H9 (cell line): ENCODE measurements around the gene CAVIN1. TPM values are rescaled to one million over a fixed set of nuclear protein-coding genes. Genes with fewer than 3 reads are reported as not detected.

Experiments used
- DNase-seq: peaks from one replicate; pipeline ENCODE4 v3.0.0-alpha.2; 2017
- H2AFZ ChIP-seq: one replicate; pipeline ENCODE4 v1.6.1; 2013; ENCODE audit warnings: mild to moderate bottlenecking, low read length, control low read depth, moderate library complexity
- H2AK5ac ChIP-seq: 2 replicates; pipeline ENCODE4 v1.6.1; 2013; ENCODE audit warnings: low read length, control low read depth, mixed read lengths; ENCODE audit not compliant: insufficient read length
- H2BK120ac ChIP-seq: one replicate; pipeline ENCODE4 v1.6.1; 2013; ENCODE audit warnings: low read depth, mild to moderate bottlenecking, low read length, control low read depth, inconsistent platforms; ENCODE audit not compliant: poor library complexity, severe bottlenecking
- H2BK12ac ChIP-seq: 2 replicates; pipeline ENCODE4 v1.6.1; 2013; ENCODE audit warnings: low read length, control low read depth, mixed read lengths, low read depth; ENCODE audit not compliant: insufficient read length
- H2BK15ac ChIP-seq: 2 replicates; pipeline ENCODE4 v1.6.1; 2013; ENCODE audit warnings: low read depth, low read length, control low read depth
- H2BK20ac ChIP-seq: one replicate; pipeline ENCODE4 v1.6.1; 2013; ENCODE audit warnings: low read depth, mild to moderate bottlenecking, low read length, control low read depth, inconsistent platforms; ENCODE audit not compliant: poor library complexity, severe bottlenecking
- H2BK5ac ChIP-seq: 2 replicates; pipeline ENCODE4 v1.6.1; 2013; ENCODE audit warnings: low read length, control low read depth, mixed read lengths; ENCODE audit not compliant: insufficient read length
- H3K14ac ChIP-seq: 2 replicates; pipeline ENCODE4 v1.6.1; 2013; ENCODE audit warnings: low read length, control low read depth; ENCODE audit not compliant: insufficient read depth
- H3K18ac ChIP-seq: 2 replicates; pipeline ENCODE4 v1.6.1; 2013; ENCODE audit warnings: low read depth, mild to moderate bottlenecking, mixed read lengths, low read length, control low read depth; ENCODE audit not compliant: insufficient read length
- H3K23ac ChIP-seq: 2 replicates; pipeline ENCODE4 v1.6.1; 2013; ENCODE audit warnings: low read length, control low read depth, mixed read lengths, low read depth; ENCODE audit not compliant: insufficient read length
- H3K23me2 ChIP-seq: 2 replicates; pipeline ENCODE4 v1.6.1; 2013; ENCODE audit warnings: low read depth, mild to moderate bottlenecking, mixed read lengths, low read length, control low read depth; ENCODE audit not compliant: insufficient read length, poor library complexity, severe bottlenecking
- H3K27ac ChIP-seq: 2 replicates; pipeline ENCODE4 v1.5.1; 2013; ENCODE audit warnings: low read length, control low read depth, mixed read lengths, low read depth; ENCODE audit not compliant: insufficient read length
- H3K27me3 ChIP-seq: 2 replicates; pipeline ENCODE4 v1.6.1; 2013; ENCODE audit warnings: low read length, control low read depth, inconsistent platforms; ENCODE audit not compliant: insufficient read depth
- H3K4ac ChIP-seq: 2 replicates; pipeline ENCODE4 v1.6.1; 2013; ENCODE audit warnings: low read depth, mild to moderate bottlenecking, control low read depth, inconsistent platforms, low read length, moderate library complexity
- H3K4me1 ChIP-seq: 2 replicates; pipeline ENCODE4 v1.6.1; 2013; ENCODE audit warnings: low read length, control low read depth, inconsistent platforms; ENCODE audit not compliant: insufficient read depth
- H3K4me2 ChIP-seq: 2 replicates; pipeline ENCODE4 v1.6.1; 2013; ENCODE audit warnings: low read length, control low read depth, mixed read lengths; ENCODE audit not compliant: insufficient read length, insufficient read depth
- H3K56ac ChIP-seq: 2 replicates; pipeline ENCODE4 v1.6.1; 2013; ENCODE audit warnings: low read depth, mild to moderate bottlenecking, mixed read lengths, low read length, control low read depth; ENCODE audit not compliant: insufficient read length
- H3K79me1 ChIP-seq: 2 replicates; pipeline ENCODE4 v1.6.1; 2013; ENCODE audit warnings: low read depth, mild to moderate bottlenecking, moderate library complexity, low read length, control low read depth, inconsistent platforms; ENCODE audit not compliant: insufficient read depth, poor library complexity, severe bottlenecking
- H3K79me2 ChIP-seq: 2 replicates; pipeline ENCODE4 v1.6.1; 2013; ENCODE audit warnings: low read length, control low read depth, inconsistent platforms; ENCODE audit not compliant: insufficient read depth
- H3K9ac ChIP-seq: 2 replicates; pipeline ENCODE4 v1.6.1; 2013; ENCODE audit warnings: low read length, control low read depth, mixed read lengths; ENCODE audit not compliant: insufficient read length; ENCODE audit errors: extremely low read depth
- H3K9me3 ChIP-seq: one replicate; pipeline ENCODE4 v1.6.1; 2013; ENCODE audit warnings: low read depth, low read length, inconsistent platforms; ENCODE audit not compliant: control insufficient read depth
- H3T11ph ChIP-seq: one replicate; pipeline ENCODE4 v1.6.1; 2013; ENCODE audit warnings: mild to moderate bottlenecking, low read length, control low read depth, inconsistent platforms
- H4K20me1 ChIP-seq: one replicate; pipeline ENCODE4 v1.6.1; 2013; ENCODE audit not compliant: control insufficient read depth, insufficient read length, insufficient read depth
- H4K5ac ChIP-seq: 2 replicates; pipeline ENCODE4 v1.6.1; 2013; ENCODE audit warnings: low read depth, mild to moderate bottlenecking, mixed read lengths, low read length, control low read depth; ENCODE audit not compliant: insufficient read length
- H4K8ac ChIP-seq: replicated peaks from 2 replicates; pipeline ENCODE4 v1.6.1; 2013; ENCODE audit warnings: low read length, control low read depth, mixed read lengths, low read depth; ENCODE audit not compliant: insufficient read length
- H4K91ac ChIP-seq: 2 replicates; pipeline ENCODE4 v1.6.1; 2013; ENCODE audit warnings: low read depth, mild to moderate bottlenecking, moderate library complexity, mixed read lengths, low read length, control low read depth; ENCODE audit not compliant: insufficient read length
- H3K27ac Mint-ChIP-seq, 3 experiments: 2 replicates in 2 of 3; 3 replicates in 1 of 3; pipeline ENCODE4 v1.8.0; 2020 to 2021; ENCODE audit warnings: mixed read lengths in 3 of 3, mild to moderate bottlenecking in 1 of 3, moderate library complexity in 1 of 3
- H3K27me3 Mint-ChIP-seq: 2 replicates; pipeline ENCODE4 v1.8.0; 2021; ENCODE audit warnings: low read depth, mild to moderate bottlenecking, moderate library complexity, mixed read lengths
- H3K36me3 Mint-ChIP-seq, 3 experiments: 2 replicates in 2 of 3; 3 replicates in 1 of 3; pipeline ENCODE4 v1.8.0; 2020 to 2021; ENCODE audit warnings: low read depth in 3 of 3, mixed read lengths in 3 of 3; ENCODE audit not compliant: insufficient read depth in 1 of 3
- H3K4me1 Mint-ChIP-seq, 2 experiments: 2 replicates each; pipeline ENCODE4 v1.8.0; 2020; ENCODE audit warnings: mixed read lengths in 2 of 2
- H3K4me3 Mint-ChIP-seq, 2 experiments: 2 replicates in 1 of 2; 3 replicates in 1 of 2; pipeline ENCODE4 v1.8.0; 2020 to 2021; ENCODE audit warnings: mild to moderate bottlenecking in 2 of 2, mixed read lengths in 2 of 2, moderate library complexity in 1 of 2
- H3K9me3 Mint-ChIP-seq, 2 experiments: 2 replicates in 1 of 2; 3 replicates in 1 of 2; pipeline ENCODE4 v1.8.0; 2020; ENCODE audit warnings: mild to moderate bottlenecking in 2 of 2, mixed read lengths in 2 of 2, moderate library complexity in 1 of 2
- WGBS: extraction: QIAGEN DNeasy Blood & Tissue Kit; methylation state at CpG from one replicate; pipeline ENCODE4 v1.1.7; 2013; ENCODE audit warnings: missing lambda C conversion rate, low lambda C conversion rate, mixed read lengths; ENCODE audit not compliant: insufficient read length; ENCODE audit errors: extremely low coverage; 5-methylcytosine and 5-hydroxymethylcytosine counted together
- total RNA-seq: library from RNA; stranded (reverse); gene quantifications from 2 replicates; pipeline ENCODE4 v1.2.1, GENCODE V29; 2021
- TF ChIP-seq, protein P1 (sequence below): fragments of 200-600 bp; sonication (generic); conservative IDR thresholded peaks from 3 replicates; pipeline ENCODE4 v1.8.0; 2021; ENCODE audit warnings: antibody characterized with exemption, mild to moderate bottlenecking

The CAVIN1 gene
- total RNA-seq, 1 experiment from 2014 or later, result 65.2 TPM

DNA sequence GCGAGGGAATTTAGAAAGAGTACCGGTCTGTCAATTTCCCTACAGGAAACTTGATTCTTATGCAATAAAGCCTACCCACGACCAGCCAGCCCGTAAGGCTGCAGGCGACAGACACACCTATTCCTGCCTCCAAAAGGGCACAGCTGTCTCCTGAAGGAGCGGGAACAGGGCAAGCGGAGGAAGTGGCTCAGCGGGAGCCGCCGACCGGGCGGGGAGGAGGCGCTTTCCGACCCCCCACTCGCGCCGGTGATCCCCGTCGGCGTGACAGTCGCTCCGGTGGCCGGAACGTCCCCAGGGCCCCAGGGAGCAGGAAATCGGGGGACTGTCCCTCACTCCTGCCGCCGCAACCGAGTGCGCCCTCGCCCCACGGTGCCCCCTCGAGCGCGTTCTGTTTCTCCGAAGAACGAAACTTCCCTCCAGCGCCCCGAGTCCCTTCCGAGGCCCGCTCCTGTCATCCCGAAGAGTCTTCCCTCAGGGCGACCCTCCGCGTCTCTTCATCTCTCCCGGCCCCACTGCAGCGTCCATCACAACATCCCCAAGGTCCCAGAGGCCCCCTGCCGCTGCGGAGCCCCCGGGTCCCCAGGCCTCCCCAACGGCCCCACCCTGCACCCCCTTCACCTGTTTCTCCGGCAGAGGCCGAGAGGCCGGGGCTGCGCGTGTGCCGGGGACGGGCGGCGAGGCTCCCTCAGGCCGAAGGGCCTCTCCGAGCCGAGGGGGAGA is 35.2 kb downstream of the CAVIN1 start:
- WGBS, result no CpG with 5 or more reads among the region's 62 CpGs
- H2AFZ ChIP-seq, result no peak overlapping the region

More for the DNA sequence above, 35.2 kb downstream of the CAVIN1 start:
- no peaks in the 10 kb centered on the region for H3K9me3 Mint-ChIP-seq
- Histone ChIP-seq H4K8ac (no peak overlapping the region), H3K4me1 (no peaks in the 10 kb centered on the region), H3K79me2 (peaks cover 26% of the 10 kb centered on the region; the same call in 1 of the 2 replicates), H4K20me1 (no peaks in the 10 kb centered on the region), H3K18ac (peak overlapping the region; percentile 56), H4K5ac (no peak overlapping the region), H3K56ac (no peak overlapping the region), H3K23me2 (peaks cover 8% of the 10 kb centered on the region), H3K4ac (no peak overlapping the region; the same call in 1 of the 2 replicates), H3K4me2 (peak overlapping the region; percentile 93), H3K14ac (peak overlapping the region; percentile 83; the same call in 1 of the 2 replicates), H3K27ac (no peak overlapping the region), H3K23ac (no peak overlapping the region), H3K9me3 (no peaks in the 10 kb centered on the region), H2BK120ac (no peak overlapping the region), H3T11ph (no peak overlapping the region), H2AK5ac (no peak overlapping the region), H4K91ac (no peak overlapping the region), H3K9ac (peak overlapping the region; percentile 72), H3K27me3 (no peaks in the 10 kb centered on the region), H3K79me1 (peaks cover 3% of the 10 kb centered on the region), H2BK20ac (no peak overlapping the region), H2BK12ac (no peak overlapping the region), H2BK5ac (no peak overlapping the region), H2BK15ac (peak overlapping the region; percentile 0; the same call in 1 of the 2 replicates)
- H3K36me3 Mint-ChIP-seq, result peaks cover 2 to 9% (median 8%) of the 10 kb centered on the region in 3 experiments; a peak in 5 of 7 replicates
- TF ChIP-seq, protein P1, sequence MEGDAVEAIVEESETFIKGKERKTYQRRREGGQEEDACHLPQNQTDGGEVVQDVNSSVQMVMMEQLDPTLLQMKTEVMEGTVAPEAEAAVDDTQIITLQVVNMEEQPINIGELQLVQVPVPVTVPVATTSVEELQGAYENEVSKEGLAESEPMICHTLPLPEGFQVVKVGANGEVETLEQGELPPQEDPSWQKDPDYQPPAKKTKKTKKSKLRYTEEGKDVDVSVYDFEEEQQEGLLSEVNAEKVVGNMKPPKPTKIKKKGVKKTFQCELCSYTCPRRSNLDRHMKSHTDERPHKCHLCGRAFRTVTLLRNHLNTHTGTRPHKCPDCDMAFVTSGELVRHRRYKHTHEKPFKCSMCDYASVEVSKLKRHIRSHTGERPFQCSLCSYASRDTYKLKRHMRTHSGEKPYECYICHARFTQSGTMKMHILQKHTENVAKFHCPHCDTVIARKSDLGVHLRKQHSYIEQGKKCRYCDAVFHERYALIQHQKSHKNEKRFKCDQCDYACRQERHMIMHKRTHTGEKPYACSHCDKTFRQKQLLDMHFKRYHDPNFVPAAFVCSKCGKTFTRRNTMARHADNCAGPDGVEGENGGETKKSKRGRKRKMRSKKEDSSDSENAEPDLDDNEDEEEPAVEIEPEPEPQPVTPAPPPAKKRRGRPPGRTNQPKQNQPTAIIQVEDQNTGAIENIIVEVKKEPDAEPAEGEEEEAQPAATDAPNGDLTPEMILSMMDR, result no peak
- no peaks in the 10 kb centered on the region for H3K27me3 Mint-ChIP-seq
- DNase-seq, result peak; percentile 87
- peak overlapping the region; percentile 96 to 98 (median 98); a peak in 6 of 7 replicates for H3K27ac Mint-ChIP-seq
- peak overlapping the region; percentile 95 to 98 for H3K4me3 Mint-ChIP-seq
- peaks cover 36 to 37% of the 10 kb centered on the region in 2 experiments for H3K4me1 Mint-ChIP-seq
